GM04503 (cell line): ENCODE data around the gene SIVA1.
A peak's percentile ranks its signal among the peaks of the same experiment; 100 is the strongest.
"Not testable (repeated sequence)": the region's sequence is repeated elsewhere in the genome, so short reads cannot be mapped to it uniquely, and the experiment has no call there.

ENCODE experiments used
- DNase-seq: peaks from one replicate; pipeline ENCODE4 v3.0.0-alpha.2; 2012; ENCODE audit warnings: low read depth

Gene SIVA1

DNA sequence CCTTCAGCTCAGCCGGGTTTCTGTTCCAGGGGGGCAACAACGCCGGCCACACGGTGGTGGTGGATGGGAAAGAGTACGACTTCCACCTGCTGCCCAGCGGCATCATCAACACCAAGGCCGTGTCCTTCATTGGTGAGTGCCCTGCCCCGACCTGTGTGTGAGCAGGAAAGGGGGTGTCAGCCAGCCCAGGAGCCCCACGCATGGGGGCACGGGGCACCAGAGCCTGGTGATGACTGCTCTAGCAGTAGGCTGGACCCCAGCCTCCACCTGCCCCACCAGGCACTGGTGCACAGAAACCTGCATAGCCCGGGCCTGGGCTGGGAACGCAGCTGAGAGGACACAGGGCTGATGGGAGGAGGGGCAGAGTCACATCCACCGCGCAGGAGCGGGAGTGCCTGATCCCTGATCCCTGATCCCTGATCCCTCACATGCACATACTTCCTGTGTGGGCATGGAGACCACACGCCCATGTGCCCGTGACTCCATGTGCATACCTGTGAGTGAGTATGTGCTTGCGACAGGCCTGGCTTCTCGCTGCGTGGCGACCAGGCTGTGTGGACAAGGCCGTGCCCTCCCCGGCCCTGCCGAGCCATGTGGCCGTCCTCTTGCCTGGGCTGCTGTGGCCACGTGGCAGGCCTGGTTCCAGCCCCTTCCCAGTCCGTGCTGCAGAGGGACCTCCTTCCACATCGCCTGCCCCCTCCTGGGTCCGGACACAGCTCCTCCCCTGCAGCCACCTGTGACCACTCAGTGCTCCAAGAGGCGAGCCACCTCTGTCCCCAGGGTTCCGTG is 17.8 kb upstream of the SIVA1 start:
- DNase-seq, result no peak

DNA sequence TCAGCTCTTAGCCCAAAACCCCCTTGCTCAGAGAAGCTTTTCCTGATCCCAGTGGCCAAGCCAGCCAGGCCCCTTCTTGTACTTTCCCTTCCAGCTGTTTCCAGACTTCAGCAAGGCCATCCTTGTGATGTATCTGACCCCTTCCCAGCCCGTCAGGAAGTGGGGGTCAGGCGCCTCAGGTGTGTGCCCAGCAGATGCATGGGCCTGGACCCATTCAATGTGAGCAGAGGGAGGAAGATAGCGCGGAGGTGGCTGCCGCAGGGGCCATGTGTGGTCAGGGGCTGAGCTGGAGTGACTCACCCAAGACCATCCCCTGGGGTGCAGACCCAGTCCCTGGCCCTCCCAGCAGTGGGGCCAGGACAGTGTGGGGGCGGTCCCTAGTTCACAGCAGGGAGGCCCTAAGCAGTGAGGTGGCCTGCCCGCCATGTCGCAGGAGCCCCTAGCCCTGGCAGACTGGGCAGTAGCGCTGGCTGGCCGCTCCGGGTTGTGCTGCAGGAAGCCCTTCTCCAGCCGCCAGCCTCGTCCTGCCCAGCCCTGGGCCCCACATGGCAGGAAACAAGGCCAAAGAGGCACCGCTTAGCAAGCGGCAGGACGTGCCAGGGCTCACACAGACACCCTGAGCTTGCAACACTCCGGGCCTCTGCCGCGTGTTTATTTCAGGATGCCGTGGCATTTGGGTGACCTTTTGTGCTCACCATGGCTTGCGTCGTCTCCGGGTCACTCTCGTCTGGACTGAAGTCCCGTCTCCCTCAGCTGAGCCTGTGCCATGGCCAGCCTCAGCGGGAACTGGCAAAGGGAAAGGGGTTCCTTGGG is 16.9 kb upstream of the SIVA1 start:
- DNase-seq, result peak; percentile 67

- DNase-seq, result no peak
Observed at GRCh38 chr14:104738375-104739019, 14.4 kb upstream of the SIVA1 start.

DNA sequence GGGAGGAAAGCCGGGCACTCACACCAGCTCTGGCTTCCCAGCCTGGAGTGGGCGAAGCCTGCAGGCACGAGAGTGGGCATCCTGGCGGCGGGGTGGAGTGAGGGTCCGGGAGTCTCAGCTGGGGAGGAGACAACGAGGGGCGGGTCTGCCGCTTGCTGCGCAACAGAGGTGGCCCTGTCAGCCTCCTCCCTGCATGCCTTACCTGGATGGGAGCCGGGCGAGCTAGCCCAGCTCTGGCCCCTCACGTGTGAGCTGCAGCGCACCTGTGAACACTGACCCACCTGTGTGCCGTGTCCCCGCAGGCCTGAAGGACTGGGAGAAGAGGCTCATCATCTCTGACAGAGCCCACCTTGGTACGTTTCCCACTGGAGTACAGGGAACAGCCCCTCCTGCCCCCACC is 13.9 kb upstream of the SIVA1 start:
- DNase-seq, result no peak

DNA sequence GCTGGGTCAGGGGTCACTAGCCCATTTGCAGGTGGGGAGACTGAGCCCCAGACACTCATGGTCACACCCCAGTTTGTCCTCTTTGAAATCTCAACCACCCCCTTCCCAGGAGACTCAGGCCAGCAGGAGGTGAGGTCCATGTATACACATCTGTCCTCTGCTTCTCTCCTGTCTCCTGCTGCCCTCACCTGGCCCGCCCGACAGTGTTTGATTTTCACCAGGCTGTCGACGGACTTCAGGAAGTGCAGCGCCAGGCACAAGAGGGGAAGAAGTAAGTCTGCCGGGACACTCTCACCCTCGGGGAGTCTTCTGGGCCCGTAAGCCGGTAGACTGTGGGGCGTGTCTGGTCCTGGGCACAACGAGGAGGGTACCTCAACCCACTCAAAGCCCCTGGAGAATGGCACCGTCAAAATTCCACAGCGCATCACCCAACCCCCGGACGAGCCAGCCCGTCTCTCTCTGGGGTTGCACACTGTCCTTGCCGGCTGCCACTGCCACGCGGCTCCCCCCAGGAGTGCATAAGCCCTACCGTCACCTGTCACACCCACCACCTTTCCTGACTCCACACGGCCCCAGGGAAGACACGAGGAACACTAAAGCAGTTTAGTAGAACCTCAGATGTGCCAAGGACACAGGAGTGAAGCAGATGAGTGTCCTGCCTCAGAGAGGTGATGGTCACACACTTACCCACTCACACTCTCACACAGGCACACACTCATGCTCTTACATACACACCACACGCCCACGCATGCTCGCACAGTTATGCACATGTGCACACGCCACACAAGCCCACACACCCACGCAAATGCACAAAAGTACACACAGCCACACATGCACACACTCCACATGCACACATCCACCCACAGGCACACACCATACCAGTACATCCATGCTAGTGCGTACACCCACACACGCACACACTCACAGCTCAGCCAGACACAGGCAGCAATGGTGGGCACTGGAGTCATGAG is 13.1 kb upstream of the SIVA1 start:
- DNase-seq, result no peak

- no peak for DNase-seq
Observed at GRCh38 chr14:104741108-104741802, 11.7 kb upstream of the SIVA1 start.

DNA sequence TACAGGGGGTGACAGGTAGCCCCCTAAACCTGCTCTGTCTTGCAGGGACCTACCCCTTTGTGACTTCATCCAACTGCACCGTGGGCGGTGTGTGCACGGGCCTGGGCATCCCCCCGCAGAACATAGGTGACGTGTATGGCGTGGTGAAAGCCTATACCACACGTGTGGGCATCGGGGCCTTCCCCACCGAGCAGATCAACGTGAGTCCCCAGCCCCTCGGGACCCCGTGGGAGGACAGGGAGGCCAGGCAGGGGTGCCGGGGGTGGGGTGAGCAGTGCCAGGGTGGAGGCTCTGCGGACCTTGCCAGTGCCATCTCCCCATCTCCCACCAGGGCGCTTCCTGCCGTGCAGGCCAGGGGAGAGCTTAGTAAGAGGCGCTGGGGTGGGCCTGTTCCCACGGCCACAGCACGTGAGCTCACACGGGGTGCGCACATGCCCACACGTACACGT is 11.1 kb upstream of the SIVA1 start:
- DNase-seq, result no peak

- DNase-seq, result no peak
Observed at GRCh38 chr14:104742586-104743455, 10.1 kb upstream of the SIVA1 start.

DNA sequence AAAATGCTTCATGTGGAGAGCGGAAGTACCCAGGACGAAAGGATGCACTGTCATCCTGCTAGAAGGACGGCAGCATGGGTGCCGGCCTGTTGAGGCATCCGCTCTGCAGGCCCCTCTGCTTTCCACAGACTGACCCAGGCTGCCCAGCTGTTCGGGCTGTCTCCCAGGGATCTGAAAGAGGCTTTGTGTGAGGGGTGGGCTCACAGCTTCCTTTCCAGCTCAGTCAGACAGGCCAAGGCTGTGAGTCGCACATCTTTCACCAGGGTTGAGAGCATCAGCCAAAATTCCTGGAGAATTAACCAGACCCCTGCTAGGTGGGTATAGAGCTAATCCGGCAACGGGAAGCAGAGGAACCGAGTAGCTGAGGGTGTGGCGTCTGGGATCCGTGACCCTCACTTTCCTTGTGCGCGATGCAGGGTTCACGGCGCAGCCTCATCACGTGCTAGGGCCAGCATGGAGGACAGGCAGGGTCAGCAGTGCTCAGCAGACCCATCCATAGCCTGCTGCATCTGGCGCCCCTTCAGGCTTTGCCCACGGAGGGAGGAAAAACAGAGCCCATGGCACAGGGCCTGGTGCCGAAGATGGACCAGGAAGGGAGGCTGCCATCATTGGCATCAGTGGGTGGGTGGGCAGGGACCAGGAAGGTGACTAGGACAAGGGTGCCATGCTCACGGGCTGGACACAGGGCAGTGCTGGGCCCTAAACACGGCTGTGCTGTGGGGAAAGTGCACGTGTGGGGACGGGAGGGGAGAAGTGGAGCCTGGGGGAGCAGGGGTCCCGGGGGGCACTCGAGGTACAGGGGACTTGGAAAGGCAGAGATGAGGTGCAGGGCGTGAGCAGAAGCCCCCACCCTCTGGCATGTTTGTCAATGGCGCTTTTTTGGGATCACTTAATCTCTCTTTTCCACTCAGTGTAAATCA is 9.2 kb upstream of the SIVA1 start:
- no peak for DNase-seq

GRCh38 chr14:104744484-104744883 is 8.5 kb upstream of the SIVA1 start:
- no peak for DNase-seq

- no peak for DNase-seq
Observed at GRCh38 chr14:104745431-104745830, 7.5 kb upstream of the SIVA1 start.

GRCh38 chr14:104746071-104746545 is 6.8 kb upstream of the SIVA1 start:
- DNase-seq, result no peak

DNA sequence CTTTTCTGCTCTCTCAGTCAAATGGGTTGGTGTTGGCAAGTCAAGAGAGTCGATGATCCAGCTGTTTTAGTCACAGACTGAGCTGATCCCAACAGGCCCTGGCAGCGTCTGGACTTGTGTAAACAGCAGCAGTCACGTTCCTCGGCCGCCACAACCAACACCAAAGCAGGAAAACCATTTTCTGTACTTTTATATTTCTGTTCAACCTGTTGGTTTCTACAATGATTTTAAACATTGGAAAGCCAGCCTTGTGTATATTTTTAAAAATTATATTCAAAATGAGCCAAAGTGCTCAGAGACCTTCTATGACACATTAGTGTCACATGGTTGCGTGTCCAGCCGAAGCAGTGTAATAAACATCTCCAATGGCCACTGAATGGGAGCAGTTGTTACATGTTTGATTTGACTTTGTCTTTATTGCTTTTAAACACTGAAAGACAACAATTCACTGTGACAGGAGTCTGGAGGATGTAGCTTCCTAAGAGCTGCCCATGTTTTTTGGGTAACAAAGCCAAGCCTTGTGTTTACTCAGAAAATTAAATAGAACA is 5.9 kb upstream of the SIVA1 start:
- no peak for DNase-seq

GRCh38 chr14:104747876-104748275 is 5.1 kb upstream of the SIVA1 start:
- DNase-seq, result no peak

DNA sequence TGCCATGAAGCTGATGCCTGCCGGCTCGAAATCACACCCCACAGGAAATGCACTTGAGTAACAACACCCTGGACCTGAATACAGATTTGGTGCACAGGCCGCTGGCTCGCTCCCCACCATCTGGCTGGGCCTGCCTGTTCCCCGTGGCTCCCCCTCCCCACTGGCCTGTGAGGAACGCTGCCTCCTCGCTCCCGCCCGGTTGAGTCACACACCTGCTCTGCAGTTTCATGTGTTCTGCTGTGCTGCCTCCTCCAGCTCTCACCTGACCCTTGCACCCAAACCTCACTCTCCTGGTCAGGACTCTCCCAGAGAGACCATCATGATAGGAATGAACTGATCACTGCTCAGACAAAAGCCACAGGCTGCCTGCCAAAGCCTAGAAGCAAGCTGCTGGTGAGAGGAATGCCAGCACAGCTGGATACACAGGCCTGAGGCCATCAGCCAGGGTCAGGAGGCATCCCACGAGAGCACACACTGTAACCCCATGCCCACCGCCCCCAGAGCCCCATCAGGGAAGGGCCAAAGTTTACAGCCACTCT is 3.8 kb upstream of the SIVA1 start:
- peak; percentile 39 for DNase-seq

DNA sequence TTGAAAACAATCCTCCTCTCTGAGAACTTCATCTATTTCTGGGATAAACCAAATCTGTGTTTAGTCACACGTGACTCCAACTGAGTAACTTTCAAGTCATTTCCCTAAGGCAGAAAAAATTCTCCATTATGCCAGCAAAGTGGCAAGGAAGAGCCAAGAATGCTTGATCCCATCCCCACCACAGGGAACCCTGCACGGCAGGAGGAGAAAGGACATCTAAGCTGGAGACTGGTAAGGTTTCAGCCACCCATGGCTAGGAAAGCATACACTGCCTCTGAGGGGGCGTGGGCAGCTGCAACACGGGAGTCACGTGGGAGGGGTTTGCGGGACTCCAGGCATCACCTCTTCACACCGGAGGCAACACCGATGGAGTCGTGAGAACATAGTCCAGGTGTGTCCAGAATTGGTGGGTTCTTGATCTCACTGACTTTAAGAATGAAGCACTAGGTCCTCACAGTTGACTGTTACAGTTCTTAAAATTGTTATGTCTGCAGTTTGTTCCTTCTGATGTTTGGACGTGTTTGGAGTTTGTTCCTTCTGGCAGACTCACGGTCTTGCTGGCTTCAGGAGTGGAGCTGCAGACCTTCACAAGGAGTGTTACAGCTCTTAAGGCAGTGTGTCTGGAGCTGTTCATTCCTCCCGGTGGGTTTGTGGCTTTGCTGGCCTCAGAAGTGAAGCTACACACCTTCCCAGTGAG is 2.7 kb upstream of the SIVA1 start:
- DNase-seq, result peak; percentile 32

GRCh38 chr14:104750753-104751057 is 2.2 kb upstream of the SIVA1 start:
- DNase-seq, result not testable (repeated sequence)
